ENCODE results near the gene NDST4. TPM values are rescaled to one million over a fixed set of nuclear protein-coding genes. Genes with fewer than 3 reads are reported as not detected.

Gene NDST4
- total RNA-seq = not detected in 2 replicates

GRCh38 chr4:115113506-115114106 is at the start of gene NDST4:
TSS of gene NDST4 (minus strand) at chr4:115113620. CDS start at chr4:115077036, 36,584 bp downstream.

Measured in airway epithelial cell (primary cell).